Measurements from ENCODE around the gene KDM4C. TPM values are rescaled to one million over a fixed set of nuclear protein-coding genes. Genes with fewer than 3 reads are reported as not detected.
"Not testable (repeated sequence)": the region's sequence is repeated elsewhere in the genome, so short reads cannot be mapped to it uniquely, and the experiment has no call there.

The KDM4C gene
- total RNA-seq, 1 experiment from 2014 or later: 4.8 TPM

GRCh38 chr9:7028591-7028990 lies 270.8 kb downstream of the KDM4C start:
- POLR2A ChIA-PET (ENCODE audit: low non-redundant PET): no interaction called here
- DNase-seq (ENCODE audit: low spot score): no peak
- no peaks in the 10 kb centered on the region for H3K27me3 ChIP-seq (replicated peaks; ENCODE audit: insufficient read depth, low read depth, low read length, poor library complexity)
- H3K27ac ChIP-seq (ENCODE audit: low read depth, low read length, poor library complexity, severe bottlenecking): no peak overlapping the region
- H3K36me3 ChIP-seq (ENCODE audit: insufficient read depth, low read length, poor library complexity, severe bottlenecking): no peaks in the 10 kb centered on the region
- no TSS peak for BruUV-seq (replicated peaks)
- CTCF ChIA-PET: no interaction called here
- TF ChIP-seq EZH2 (IDR thresholded peaks at IDR 0.05; ENCODE audit: borderline replicate concordance, low read depth, low read length, poor library complexity, severe bottlenecking) (no peak), CTCF (conservative IDR thresholded peaks at IDR 0.05; ENCODE audit: low read depth, low read length) (no peak)
- no peak overlapping the region for H3K4me3 ChIP-seq (ENCODE audit: low read depth, low read length, poor library complexity, severe bottlenecking)
- no peaks in the 10 kb centered on the region for H3K4me1 ChIP-seq (ENCODE audit: insufficient read depth, low read length, poor library complexity, severe bottlenecking)
- H3K9me3 ChIP-seq (ENCODE audit: low read depth, low read length, poor library complexity, severe bottlenecking): no peaks in the 10 kb centered on the region
- intact Hi-C loops (cut with micrococcal nuclease; ENCODE audit: unreplicated experiment): no loop called here

- H3K27ac ChIP-seq (ENCODE audit: low read depth, low read length, poor library complexity, severe bottlenecking); POLR2A ChIA-PET (ENCODE audit: low non-redundant PET); H3K9me3 ChIP-seq (ENCODE audit: low read depth, low read length, poor library complexity, severe bottlenecking); intact Hi-C loops (cut with micrococcal nuclease; ENCODE audit: unreplicated experiment); H3K27me3 ChIP-seq (replicated peaks; ENCODE audit: insufficient read depth, low read depth, low read length, poor library complexity); CTCF ChIA-PET; DNase-seq (ENCODE audit: low spot score); H3K4me1 ChIP-seq (ENCODE audit: insufficient read depth, low read length, poor library complexity, severe bottlenecking); H3K36me3 ChIP-seq (ENCODE audit: insufficient read depth, low read length, poor library complexity, severe bottlenecking); H3K4me3 ChIP-seq (ENCODE audit: low read depth, low read length, poor library complexity, severe bottlenecking); BruUV-seq (replicated peaks): not testable (repeated sequence)
Measured at GRCh38 chr9:7030943-7031342, 273.2 kb downstream of the KDM4C start.

- no TSS peak for BruUV-seq (replicated peaks)
- POLR2A ChIA-PET (ENCODE audit: low non-redundant PET): no interaction called here
- no peak for DNase-seq (ENCODE audit: low spot score)
- CTCF ChIA-PET: no interaction called here
- H3K27ac ChIP-seq (ENCODE audit: low read depth, low read length, poor library complexity, severe bottlenecking): no peak overlapping the region
- intact Hi-C loops (cut with micrococcal nuclease; ENCODE audit: unreplicated experiment): no loop called here
- no peaks in the 10 kb centered on the region for H3K36me3 ChIP-seq (ENCODE audit: insufficient read depth, low read length, poor library complexity, severe bottlenecking)
- no peaks in the 10 kb centered on the region for H3K9me3 ChIP-seq (ENCODE audit: low read depth, low read length, poor library complexity, severe bottlenecking)
- no peaks in the 10 kb centered on the region for H3K27me3 ChIP-seq (replicated peaks; ENCODE audit: insufficient read depth, low read depth, low read length, poor library complexity)
- TF ChIP-seq EZH2 (IDR thresholded peaks at IDR 0.05; ENCODE audit: borderline replicate concordance, low read depth, low read length, poor library complexity, severe bottlenecking) (no peak), CTCF (conservative IDR thresholded peaks at IDR 0.05; ENCODE audit: low read depth, low read length) (no peak)
- H3K4me1 ChIP-seq (ENCODE audit: insufficient read depth, low read length, poor library complexity, severe bottlenecking): no peaks in the 10 kb centered on the region
- no peak overlapping the region for H3K4me3 ChIP-seq (ENCODE audit: low read depth, low read length, poor library complexity, severe bottlenecking)
Measured at GRCh38 chr9:7033076-7034045, 275.6 kb downstream of the KDM4C start.

- no peaks in the 10 kb centered on the region for H3K4me1 ChIP-seq (ENCODE audit: insufficient read depth, low read length, poor library complexity, severe bottlenecking)
- H3K9me3 ChIP-seq (ENCODE audit: low read depth, low read length, poor library complexity, severe bottlenecking): no peaks in the 10 kb centered on the region
- no peak for TF ChIP-seq EZH2 (IDR thresholded peaks at IDR 0.05; ENCODE audit: borderline replicate concordance, low read depth, low read length, poor library complexity, severe bottlenecking)
- TF ChIP-seq CTCF (conservative IDR thresholded peaks at IDR 0.05; ENCODE audit: low read depth, low read length): no peak
- no peak overlapping the region for H3K4me3 ChIP-seq (ENCODE audit: low read depth, low read length, poor library complexity, severe bottlenecking)
- no peaks in the 10 kb centered on the region for H3K27me3 ChIP-seq (replicated peaks; ENCODE audit: insufficient read depth, low read depth, low read length, poor library complexity)
- H3K36me3 ChIP-seq (ENCODE audit: insufficient read depth, low read length, poor library complexity, severe bottlenecking): no peaks in the 10 kb centered on the region
- BruUV-seq (replicated peaks): no TSS peak
- CTCF ChIA-PET: no interaction called here
- DNase-seq (ENCODE audit: low spot score): no peak
- POLR2A ChIA-PET (ENCODE audit: low non-redundant PET): no interaction called here
- intact Hi-C loops (cut with micrococcal nuclease; ENCODE audit: unreplicated experiment): no loop called here
- H3K27ac ChIP-seq (ENCODE audit: low read depth, low read length, poor library complexity, severe bottlenecking): no peak overlapping the region
Measured at GRCh38 chr9:7037176-7037575, 279.4 kb downstream of the KDM4C start.
